Stimulated activated CD4-positive, alpha-beta T cell treated with anti-CD3 and anti-CD28 coated beads, Interleukin-2, amount 100 ng/mL, for 4 hours (primary cell): Measurements from ENCODE around the gene CLASP1.
"Not testable (repeated sequence)": the region's sequence is repeated elsewhere in the genome, so short reads cannot be mapped to it uniquely, and the experiment has no call there.

Source experiments
- DNase-seq: peaks from one replicate; pipeline ENCODE4 v3.0.0-alpha.2; 2020; ENCODE audit warnings: low read depth

CLASP1 gene

GRCh38 chr2:121346407-121346806 is 302.9 kb downstream of the CLASP1 start:
- no peak for DNase-seq

DNA sequence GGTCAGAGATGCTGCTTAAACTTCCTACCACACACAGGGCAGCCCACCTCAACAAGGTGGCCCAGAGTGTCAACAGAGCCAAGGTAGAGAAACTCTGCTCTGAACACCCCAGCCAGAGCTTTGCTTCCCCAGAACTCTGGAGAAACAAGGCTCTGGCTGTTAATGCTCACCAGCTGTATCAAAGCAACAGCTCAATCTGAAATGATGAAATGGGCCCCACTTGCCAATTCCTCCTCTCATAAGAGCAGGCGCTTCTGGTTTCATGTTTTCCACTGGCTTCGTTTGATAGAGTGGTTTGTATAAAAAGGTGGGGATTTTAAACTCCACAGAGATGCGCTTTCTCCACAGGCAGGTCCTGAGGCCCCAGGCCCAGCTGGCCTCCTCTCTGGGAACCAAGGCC is 303.4 kb downstream of the CLASP1 start:
- no peak for DNase-seq

GRCh38 chr2:121345101-121345500 is 304.2 kb downstream of the CLASP1 start:
- no peak for DNase-seq

- not testable (repeated sequence) for DNase-seq
These were observed 305.3 kb downstream of the CLASP1 start for GRCh38 chr2:121343828-121344399.

DNA sequence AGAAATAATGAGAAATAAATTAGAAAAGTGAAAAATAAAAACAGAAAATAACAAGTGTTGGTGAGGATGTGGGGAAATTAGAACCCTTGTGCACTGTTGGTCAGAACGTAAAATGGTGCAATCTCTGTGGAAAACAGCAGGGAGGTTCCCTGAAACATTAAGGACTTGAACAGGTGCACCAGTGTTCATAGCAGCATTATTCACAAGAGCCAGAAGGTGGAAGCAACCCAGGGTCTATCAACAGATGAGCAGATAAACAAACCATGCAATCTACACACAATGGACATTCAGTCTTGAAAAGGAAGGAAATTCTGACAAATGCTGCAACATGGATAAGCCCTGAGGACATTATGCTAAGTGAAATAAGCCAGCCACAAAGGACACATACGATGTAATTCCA is 306.1 kb downstream of the CLASP1 start:
- DNase-seq = no peak

DNA sequence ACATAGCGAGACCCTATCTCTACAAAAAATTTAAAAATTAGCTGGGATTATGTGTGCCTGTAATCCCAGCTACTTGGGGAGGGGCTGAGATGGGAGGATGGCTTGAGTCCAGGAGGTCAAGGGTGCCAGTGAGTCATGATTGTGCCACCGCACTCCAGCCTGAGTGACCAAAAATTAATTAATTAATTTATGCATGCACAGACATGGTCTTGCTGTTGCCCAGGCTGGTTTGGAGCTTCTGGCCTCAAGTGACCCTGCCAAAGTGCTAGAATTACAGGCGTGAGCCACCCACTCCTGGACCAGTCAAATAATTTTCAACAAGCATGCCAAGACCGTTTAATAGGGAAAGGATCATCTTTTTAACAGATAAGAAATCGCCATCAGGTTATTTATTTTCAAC is 306.5 kb downstream of the CLASP1 start:
- no peak for DNase-seq

DNA sequence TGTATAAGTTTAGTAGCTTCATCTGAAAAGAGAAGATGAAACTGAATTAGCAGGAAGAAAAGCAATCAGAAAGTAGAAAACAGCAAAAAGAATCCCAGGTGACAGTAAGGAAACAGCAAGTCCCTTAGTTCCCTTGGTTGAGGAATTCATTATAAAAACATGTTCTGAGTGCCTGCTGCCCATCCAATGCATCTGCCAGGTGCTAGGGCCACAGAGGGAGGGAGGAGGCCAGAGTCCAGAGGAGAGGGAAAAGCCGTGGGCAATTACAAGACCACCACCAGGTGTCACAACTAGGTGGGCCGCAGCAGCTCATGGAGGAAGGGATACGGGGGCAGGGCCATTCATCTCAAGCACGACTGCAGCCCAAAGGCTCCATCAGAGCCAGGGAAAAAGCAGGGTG is 308.3 kb downstream of the CLASP1 start:
- no peak for DNase-seq

DNA sequence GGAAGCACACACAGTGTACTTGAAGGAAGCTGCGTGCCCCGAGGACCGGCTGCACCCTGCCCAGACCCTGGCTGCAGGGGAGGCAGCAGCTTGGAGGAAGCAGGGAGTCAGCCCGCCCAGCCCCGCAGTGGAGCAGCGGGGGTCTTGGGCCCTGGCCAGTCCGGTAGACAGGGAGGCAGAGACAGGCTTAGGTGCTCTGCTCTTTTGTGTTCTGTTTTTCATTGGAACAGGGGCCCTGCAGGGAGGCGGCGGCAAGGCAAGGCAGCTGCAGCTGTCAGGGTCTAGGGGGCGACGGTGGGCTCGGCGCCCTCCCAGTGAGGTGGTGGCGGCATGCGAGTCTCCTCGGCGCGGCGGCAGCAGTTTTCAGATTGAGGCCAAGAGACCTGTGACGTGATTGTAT is 311.0 kb downstream of the CLASP1 start:
- DNase-seq = no peak

DNA sequence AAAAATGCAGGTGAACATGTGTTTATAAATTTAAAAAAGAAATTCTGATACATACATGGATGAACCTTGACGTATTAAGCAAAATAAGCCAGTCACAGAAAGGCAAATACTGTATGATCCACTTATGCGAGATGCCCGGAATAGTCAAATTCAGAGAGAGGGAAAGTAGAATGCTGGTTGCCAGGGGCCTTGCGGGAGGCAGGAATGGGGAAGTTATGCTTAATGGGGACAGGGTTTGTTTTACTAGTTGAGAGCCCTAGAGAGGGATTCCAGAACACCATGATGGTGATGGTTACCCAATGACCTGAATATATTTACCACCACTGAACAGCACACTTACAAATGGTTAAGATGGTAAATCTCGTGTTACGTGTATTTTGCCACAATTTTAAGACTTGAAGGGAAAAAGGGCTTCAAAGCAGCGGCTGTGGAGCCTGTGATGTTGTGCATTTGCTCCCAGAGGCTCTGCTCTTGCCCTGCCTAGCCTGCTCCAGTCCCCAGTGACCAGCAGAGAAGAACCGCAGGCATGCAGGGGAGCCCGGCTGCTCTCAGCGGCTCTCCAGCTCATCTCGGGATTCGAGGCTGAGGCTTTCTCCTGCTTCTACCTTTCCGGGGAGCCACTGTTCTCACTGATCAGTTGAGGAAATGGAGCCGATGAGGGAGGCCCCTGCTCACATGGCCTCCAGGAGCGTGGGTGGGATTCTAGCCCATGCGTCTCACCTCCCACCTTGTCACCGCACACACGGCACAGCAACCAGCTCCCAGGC is 312.6 kb downstream of the CLASP1 start:
- DNase-seq = no peak

GRCh38 chr2:121335294-121336290 is 313.7 kb downstream of the CLASP1 start:
- no peak for DNase-seq

DNA sequence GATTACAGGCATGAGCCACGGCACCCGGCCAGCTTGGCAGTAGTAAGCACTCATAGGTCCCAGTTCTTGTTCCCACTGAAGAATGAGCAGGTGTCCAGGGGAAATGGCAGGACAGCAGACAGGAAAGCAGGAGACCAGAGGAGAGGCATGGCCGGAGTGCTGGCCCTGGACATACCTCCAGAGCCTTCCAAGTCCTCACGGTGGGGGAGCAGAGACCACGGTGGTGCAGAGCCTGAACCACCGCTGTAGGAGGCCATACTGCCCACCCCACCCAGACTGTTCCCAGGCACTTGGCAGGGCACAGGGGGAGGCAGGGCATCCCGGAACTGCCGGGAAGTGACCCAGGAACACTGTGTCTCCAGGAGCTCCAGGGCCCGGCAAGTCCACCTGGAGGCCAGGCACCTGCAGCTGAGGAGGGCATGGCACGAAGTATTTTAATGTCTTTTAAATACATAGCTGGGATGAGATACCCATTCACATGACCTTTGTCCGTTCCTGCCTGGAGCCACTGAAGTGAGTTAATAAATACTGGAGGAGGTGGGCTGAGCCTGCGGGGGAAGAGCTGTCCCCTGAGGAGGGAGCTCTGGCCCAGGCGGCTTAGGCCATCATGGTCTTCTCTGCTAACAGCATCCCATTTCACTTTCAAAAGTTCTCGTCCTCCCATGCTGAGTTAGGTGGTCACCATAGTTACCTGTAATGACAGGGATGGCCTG is 314.5 kb downstream of the CLASP1 start:
- DNase-seq = no peak

GRCh38 chr2:121333834-121334558 is 315.3 kb downstream of the CLASP1 start:
- no peak for DNase-seq

DNA sequence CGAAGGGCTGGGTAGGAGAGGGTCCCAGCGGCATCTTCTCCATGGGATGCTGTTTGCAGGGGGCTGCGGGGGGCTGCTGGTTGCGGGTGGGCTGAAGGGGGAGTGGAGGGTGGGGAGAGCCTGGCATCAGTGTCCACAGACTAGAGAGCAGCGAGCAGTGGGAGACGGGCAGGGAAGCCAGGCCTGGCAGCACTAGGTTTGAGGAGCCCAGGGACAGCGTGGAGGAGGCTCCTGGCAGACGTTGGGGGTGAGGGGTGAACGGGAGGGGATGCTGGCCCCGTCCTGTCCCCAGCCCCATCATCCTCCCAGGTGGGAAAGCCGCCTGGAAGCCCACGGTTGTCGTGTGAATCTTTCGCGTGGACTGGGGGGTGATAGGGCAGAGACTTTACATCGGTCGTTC is 316.0 kb downstream of the CLASP1 start:
- DNase-seq = no peak

- DNase-seq = not testable (repeated sequence)
These were observed 317.9 kb downstream of the CLASP1 start for GRCh38 chr2:121331324-121331723.

GRCh38 chr2:121330921-121331320 is 318.3 kb downstream of the CLASP1 start:
- no peak for DNase-seq

GRCh38 chr2:121329786-121330185 is 319.5 kb downstream of the CLASP1 start:
- no peak for DNase-seq

GRCh38 chr2:121326628-121327027 is 322.6 kb downstream of the CLASP1 start:
- no peak for DNase-seq

DNA sequence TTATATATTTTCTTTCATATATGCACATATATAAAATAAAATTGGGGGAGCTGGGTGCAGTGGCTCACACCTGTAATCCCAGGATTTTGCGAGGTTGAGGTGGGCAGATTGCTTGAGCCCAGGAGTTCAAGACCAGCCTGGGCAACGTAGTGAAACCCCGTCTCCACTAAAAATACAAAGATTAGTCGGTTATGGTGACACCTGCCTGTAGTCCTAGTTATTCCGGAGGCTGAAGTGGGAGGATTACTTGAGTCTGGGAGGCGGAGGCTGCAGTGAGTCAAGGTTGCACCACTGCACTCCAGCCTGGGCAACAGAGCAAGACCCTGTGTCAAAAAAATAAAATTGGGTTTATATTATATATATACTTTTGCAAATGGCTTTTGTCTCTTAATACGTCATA is 324.7 kb downstream of the CLASP1 start:
- no peak for DNase-seq

DNA sequence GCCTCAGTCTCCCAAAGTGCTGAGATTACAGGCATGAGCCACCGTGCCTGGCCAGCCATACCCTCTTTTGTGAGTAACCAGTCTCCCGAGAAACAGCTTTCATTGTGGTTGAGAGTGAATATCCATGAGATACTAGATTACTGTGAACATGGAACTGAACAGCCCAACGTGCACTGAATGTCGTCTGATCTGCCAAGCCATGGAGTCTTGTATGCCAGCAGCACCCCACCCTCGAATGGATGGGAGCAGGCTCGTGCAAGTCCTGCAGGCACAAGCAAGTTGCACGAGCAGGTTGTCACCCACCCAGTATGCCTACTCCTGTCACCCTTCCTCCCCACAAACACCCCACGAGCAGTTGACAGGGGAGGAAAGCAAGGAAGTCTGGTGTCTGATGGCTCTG is 327.8 kb downstream of the CLASP1 start:
- DNase-seq = no peak

- no peak for DNase-seq
These were observed 329.3 kb downstream of the CLASP1 start for GRCh38 chr2:121319941-121320340.

GRCh38 chr2:121316986-121317385 is 332.3 kb downstream of the CLASP1 start:
- DNase-seq = no peak
